Mesenchymal stem cell (in vitro differentiated cells and primary cell): ENCODE measurements around the gene RAB4A.

Source experiments
- DNase-seq: peaks from one replicate; pipeline ENCODE4 v3.0.0-alpha.2; 2013
- H2AFZ ChIP-seq: one replicate; pipeline ENCODE4 v1.6.1; 2013; ENCODE audit warnings: low read depth, mild to moderate bottlenecking, control low read depth, inconsistent platforms, low read length, moderate library complexity
- H2AK5ac ChIP-seq: 2 replicates; pipeline ENCODE4 v1.6.1; 2013; ENCODE audit warnings: low read length, moderate library complexity, mild to moderate bottlenecking, inconsistent platforms; ENCODE audit not compliant: severe bottlenecking
- H2BK120ac ChIP-seq: one replicate; pipeline ENCODE4 v1.6.1; 2013; ENCODE audit warnings: low read depth, mild to moderate bottlenecking, inconsistent platforms, low read length, moderate library complexity
- H2BK12ac ChIP-seq, 2 experiments: one replicate each; pipeline ENCODE4 v1.6.1; 2013; ENCODE audit warnings: inconsistent platforms in 2 of 2, low read length in 2 of 2, mild to moderate bottlenecking in 2 of 2, moderate library complexity in 2 of 2, control low read depth in 1 of 2
- H2BK15ac ChIP-seq: one replicate; pipeline ENCODE4 v1.6.1; 2013; ENCODE audit warnings: mild to moderate bottlenecking, low read depth, inconsistent platforms; ENCODE audit not compliant: poor library complexity, severe bottlenecking
- H2BK5ac ChIP-seq: 2 replicates; pipeline ENCODE4 v1.6.1; 2013; ENCODE audit warnings: low read depth, mild to moderate bottlenecking, low read length, control low read depth, inconsistent platforms; ENCODE audit not compliant: poor library complexity, severe bottlenecking
- H3K14ac ChIP-seq, 2 experiments: one replicate each; pipeline ENCODE4 v1.6.1; 2013; ENCODE audit warnings: inconsistent platforms in 2 of 2, low read length in 2 of 2, control low read depth in 1 of 2, mild to moderate bottlenecking in 1 of 2, moderate library complexity in 1 of 2
- H3K18ac ChIP-seq, 2 experiments: one replicate each; pipeline ENCODE4 v1.6.1; 2013; ENCODE audit warnings: inconsistent platforms in 2 of 2, low read length in 2 of 2, control low read depth in 1 of 2, low read depth in 1 of 2, mild to moderate bottlenecking in 1 of 2
- H3K23ac ChIP-seq, 2 experiments: one replicate each; pipeline ENCODE4 v1.6.1; 2013; ENCODE audit warnings: inconsistent platforms in 2 of 2, low read length in 2 of 2, mild to moderate bottlenecking in 2 of 2, moderate library complexity in 2 of 2, control low read depth in 1 of 2
- H3K27ac ChIP-seq: 2 replicates; pipeline ENCODE4 v1.5.1; 2013; ENCODE audit warnings: mild to moderate bottlenecking, moderate library complexity, low read length, control low read depth, inconsistent platforms; ENCODE audit not compliant: poor library complexity, severe bottlenecking
- H3K27me3 ChIP-seq, 2 experiments: 2 replicates each; pipeline versions ENCODE4 v1.6.1 to v1.7.0; 2013; ENCODE audit warnings: low read length in 2 of 2, mild to moderate bottlenecking in 2 of 2, moderate library complexity in 2 of 2, control low read depth in 1 of 2, inconsistent platforms in 1 of 2; ENCODE audit not compliant: control insufficient read depth in 1 of 2, insufficient read depth in 1 of 2
- H3K36me3 ChIP-seq, 2 experiments: 2 replicates each; pipeline versions ENCODE4 v1.6.1 to v1.7.0; 2013; ENCODE audit warnings: low read length in 2 of 2, control low read depth in 1 of 2, inconsistent platforms in 1 of 2, low read depth in 1 of 2, mild to moderate bottlenecking in 1 of 2; ENCODE audit not compliant: insufficient read depth in 2 of 2, control insufficient read depth in 1 of 2
- H3K4ac ChIP-seq, 2 experiments: one replicate each; pipeline ENCODE4 v1.6.1; 2013; ENCODE audit warnings: inconsistent platforms in 2 of 2, low read length in 2 of 2, mild to moderate bottlenecking in 2 of 2, moderate library complexity in 2 of 2, control low read depth in 1 of 2, low read depth in 1 of 2
- H3K4me1 ChIP-seq: 2 replicates; pipeline ENCODE4 v1.6.1; 2013; ENCODE audit warnings: low read depth, low read length, control low read depth; ENCODE audit not compliant: control insufficient read depth, insufficient read depth
- H3K4me2 ChIP-seq: 2 replicates; pipeline ENCODE4 v1.6.1; 2013; ENCODE audit warnings: low read length, mild to moderate bottlenecking, inconsistent platforms; ENCODE audit not compliant: poor library complexity, severe bottlenecking
- H3K4me3 ChIP-seq, 2 experiments: 2 replicates each; pipeline versions ENCODE4 v1.5.1 to v1.7.0; 2013; ENCODE audit warnings: low read length in 2 of 2, mild to moderate bottlenecking in 2 of 2, control low read depth in 1 of 2, low read depth in 1 of 2; ENCODE audit not compliant: insufficient read depth in 1 of 2
- H3K79me1 ChIP-seq: replicated peaks from 2 replicates; pipeline ENCODE4 v1.6.1; 2013; ENCODE audit warnings: mild to moderate bottlenecking, control low read depth, low read length, inconsistent platforms; ENCODE audit not compliant: poor library complexity, severe bottlenecking
- H3K9ac ChIP-seq: 2 replicates; pipeline ENCODE4 v1.7.0; 2013; ENCODE audit warnings: mild to moderate bottlenecking, low read length, moderate library complexity
- H3K9me3 ChIP-seq: 2 replicates; pipeline ENCODE4 v1.7.0; 2013; ENCODE audit warnings: mild to moderate bottlenecking, low read length; ENCODE audit not compliant: control insufficient read depth
- H4K8ac ChIP-seq: one replicate; pipeline ENCODE4 v1.6.1; 2013; ENCODE audit warnings: inconsistent platforms, mild to moderate bottlenecking, low read length, moderate library complexity
- H4K91ac ChIP-seq: one replicate; pipeline ENCODE4 v1.6.1; 2013; ENCODE audit warnings: mild to moderate bottlenecking, low read length, inconsistent platforms
- WGBS: methylation state at CpG from one replicate; pipeline ENCODE4 v1.1.7; 2013; ENCODE audit warnings: mixed read lengths; 5-methylcytosine and 5-hydroxymethylcytosine counted together

RAB4A gene

DNA sequence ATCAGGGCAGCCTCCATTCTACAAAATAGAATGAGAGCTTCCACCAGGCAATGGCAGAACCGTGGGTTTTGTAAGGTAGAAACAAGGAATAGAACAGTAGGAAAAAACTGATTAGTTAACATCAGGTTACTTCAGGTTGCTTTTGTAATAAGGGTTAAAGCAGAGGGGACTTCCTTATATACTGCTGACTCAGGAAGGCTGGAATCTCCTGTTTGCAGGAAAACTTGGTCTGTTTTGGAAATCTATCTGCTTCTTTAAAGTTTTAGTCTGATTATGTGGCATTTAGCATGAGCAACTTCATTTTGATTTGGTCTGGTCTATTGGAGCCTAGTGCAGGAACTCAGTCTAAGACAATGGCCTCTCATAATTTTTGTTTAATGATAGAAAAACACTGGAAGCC, 32.7 kb upstream of the RAB4A start:
- 34% methylated on average over 1 of the region's 1 CpG for WGBS
- peak overlapping the region; percentile 63 for H3K9ac ChIP-seq
- no peak overlapping the region for H2BK5ac ChIP-seq
- no peak overlapping the region for H3K23ac ChIP-seq
- H2BK15ac ChIP-seq: no peak overlapping the region
- H3K18ac ChIP-seq: no peak overlapping the region
- peaks cover 4% of the 10 kb centered on the region for H3K9me3 ChIP-seq
- H3K79me1 ChIP-seq: no peaks in the 10 kb centered on the region
- H3K4ac ChIP-seq: no peak overlapping the region
- peaks cover 4% of the 10 kb centered on the region for H3K4me1 ChIP-seq
- H3K36me3 ChIP-seq: no peaks in the 10 kb centered on the region
- H2AFZ ChIP-seq: no peak overlapping the region
- DNase-seq: no peak
- H3K4me2 ChIP-seq: no peak overlapping the region
- H3K4me3 ChIP-seq: no peak overlapping the region
- no peak overlapping the region for H2BK12ac ChIP-seq
- no peak overlapping the region for H4K8ac ChIP-seq
- no peak overlapping the region for H2AK5ac ChIP-seq
- peaks cover 7 to 20% of the 10 kb centered on the region in 2 experiments for H3K27me3 ChIP-seq
- H2BK120ac ChIP-seq: no peak overlapping the region
- no peak overlapping the region for H4K91ac ChIP-seq
- no peak overlapping the region for H3K27ac ChIP-seq
- no peak overlapping the region for H3K14ac ChIP-seq

DNA sequence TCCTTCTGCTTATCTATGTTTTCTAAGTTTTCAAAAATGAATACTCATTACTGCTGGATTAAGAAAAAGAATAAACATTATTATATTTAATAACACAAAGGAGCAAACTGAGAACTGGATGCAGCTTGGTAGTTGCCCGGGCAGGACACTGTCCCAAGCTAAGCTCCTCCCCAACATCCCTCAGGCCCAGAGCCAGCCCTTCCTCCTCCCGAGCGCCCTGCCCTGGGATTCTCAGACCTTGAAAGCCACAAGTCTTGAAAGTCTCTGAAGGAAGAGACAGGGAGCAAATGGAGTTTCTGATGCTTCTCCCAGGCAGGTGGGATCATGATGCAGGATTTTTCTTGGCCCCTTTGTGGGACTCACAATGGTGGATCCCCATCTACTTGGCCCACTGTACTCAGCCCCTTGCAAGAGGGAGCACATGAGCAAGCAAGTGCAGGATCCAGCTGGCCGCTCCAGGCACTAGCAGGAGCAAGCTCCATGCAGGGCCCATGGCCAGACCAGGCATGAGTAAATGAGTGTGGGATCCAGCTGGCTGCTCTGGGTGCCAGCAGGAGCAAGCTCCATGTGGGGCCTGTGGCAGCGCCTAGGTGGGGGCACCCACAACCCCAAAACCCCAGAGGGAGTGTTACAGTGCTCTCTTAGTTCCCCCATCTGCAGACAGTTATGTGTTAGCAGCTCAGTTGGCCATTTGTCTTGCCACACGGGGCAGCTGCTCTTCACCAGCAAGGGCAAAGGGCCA, 32.1 kb upstream of the RAB4A start:
- Histone ChIP-seq H4K8ac (peak overlapping the region; percentile 19), H3K4ac (peak overlapping the region in 1 of 2 experiments; percentile 27), H3K27ac (no peak overlapping the region), H2BK120ac (peak overlapping the region; percentile 57), H3K23ac (no peak overlapping the region), H3K18ac (peak overlapping the region; percentile 2 to 7), H3K4me3 (no peak overlapping the region), H3K36me3 (no peaks in the 10 kb centered on the region), H3K27me3 (peaks cover 7 to 15% of the 10 kb centered on the region in 2 experiments), H2BK12ac (peak overlapping the region in 1 of 2 experiments; percentile 57), H3K4me1 (peaks cover 4% of the 10 kb centered on the region), H4K91ac (peak overlapping the region; percentile 18), H3K14ac (no peak overlapping the region), H2AK5ac (peak overlapping the region; percentile 19), H2BK15ac (no peak overlapping the region), H3K79me1 (no peaks in the 10 kb centered on the region), H3K9ac (peak overlapping the region; percentile 63), H3K4me2 (no peak overlapping the region), H2BK5ac (no peak overlapping the region), H3K9me3 (peaks cover 11% of the 10 kb centered on the region), H2AFZ (peak overlapping the region; percentile 7)
- 91% methylated on average over 5 of the region's 6 CpGs for WGBS
- DNase-seq: no peak

DNA sequence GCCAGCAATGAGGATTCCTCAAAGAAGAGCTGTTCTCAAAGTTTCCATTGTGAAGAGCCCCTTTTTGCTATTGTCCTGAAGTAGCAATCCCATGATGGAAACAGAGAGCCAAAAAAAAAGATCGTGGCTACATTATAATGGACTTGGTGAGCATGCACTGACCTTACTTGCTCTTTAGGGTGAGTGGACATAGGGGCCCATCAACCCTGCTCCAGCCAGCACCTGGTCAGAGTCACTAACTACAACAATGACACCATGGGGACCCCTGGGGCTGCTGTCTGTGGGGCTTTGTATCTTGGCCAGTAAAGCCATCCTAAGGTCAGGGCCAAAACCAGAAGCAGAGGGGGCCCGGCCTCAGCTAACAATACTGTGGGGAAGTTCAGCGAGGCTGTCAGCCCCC, 30.4 kb upstream of the RAB4A start:
- H2BK12ac ChIP-seq: no peak overlapping the region
- peaks cover 4% of the 10 kb centered on the region for H3K4me1 ChIP-seq
- H2AFZ ChIP-seq: no peak overlapping the region
- 85% methylated on average over 3 of the region's 3 CpGs for WGBS
- H3K27ac ChIP-seq: no peak overlapping the region
- H4K8ac ChIP-seq: no peak overlapping the region
- no peak overlapping the region for H3K18ac ChIP-seq
- H3K9ac ChIP-seq: no peak overlapping the region
- no peak overlapping the region for H3K14ac ChIP-seq
- H3K79me1 ChIP-seq: no peaks in the 10 kb centered on the region
- H3K9me3 ChIP-seq: peaks cover 11% of the 10 kb centered on the region
- H3K4me2 ChIP-seq: no peak overlapping the region
- H3K4me3 ChIP-seq: no peak overlapping the region
- no peak overlapping the region for H3K23ac ChIP-seq
- H3K27me3 ChIP-seq: no peaks in the 10 kb centered on the region
- no peak overlapping the region for H3K4ac ChIP-seq
- H2AK5ac ChIP-seq: no peak overlapping the region
- no peak overlapping the region for H2BK5ac ChIP-seq
- DNase-seq: no peak
- H2BK120ac ChIP-seq: no peak overlapping the region
- H4K91ac ChIP-seq: no peak overlapping the region
- no peaks in the 10 kb centered on the region for H3K36me3 ChIP-seq
- H2BK15ac ChIP-seq: no peak overlapping the region

DNA sequence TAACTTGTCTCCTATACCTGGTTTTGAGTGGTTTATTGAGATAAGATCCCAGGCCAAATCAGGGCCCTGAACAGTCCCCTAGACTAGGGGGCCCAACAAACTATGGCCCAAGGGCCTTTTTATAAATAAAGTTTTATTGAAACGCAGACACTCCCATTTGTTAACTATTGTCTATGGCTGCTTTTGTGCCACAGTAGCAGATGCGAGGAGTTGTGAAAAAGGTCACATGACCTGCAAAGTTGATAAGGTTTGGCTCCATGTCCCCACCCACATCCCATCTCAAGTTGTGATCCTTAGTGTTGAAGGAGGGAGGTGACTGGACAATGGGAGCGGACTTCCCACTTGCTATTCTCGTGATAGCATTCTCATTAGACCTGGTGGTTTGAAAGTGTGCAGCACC, 29.5 kb upstream of the RAB4A start:
- Histone ChIP-seq H2BK5ac (no peak overlapping the region), H2BK12ac (no peak overlapping the region), H3K23ac (no peak overlapping the region), H4K91ac (no peak overlapping the region), H2BK120ac (no peak overlapping the region), H3K14ac (no peak overlapping the region), H3K9ac (no peak overlapping the region), H3K4me2 (no peak overlapping the region), H3K4me1 (peaks cover 4% of the 10 kb centered on the region), H3K18ac (no peak overlapping the region), H4K8ac (no peak overlapping the region), H3K27ac (no peak overlapping the region), H3K4me3 (no peak overlapping the region), H3K4ac (no peak overlapping the region), H3K9me3 (peaks cover 11% of the 10 kb centered on the region), H2AK5ac (no peak overlapping the region), H3K36me3 (no peaks in the 10 kb centered on the region), H2AFZ (no peak overlapping the region), H2BK15ac (no peak overlapping the region), H3K79me1 (no peaks in the 10 kb centered on the region), H3K27me3 (no peaks in the 10 kb centered on the region)
- WGBS: 97% methylated on average over 3 of the region's 4 CpGs
- no peak for DNase-seq
